WERI-Rb-1 (cell line): ENCODE results near the gene NELL2.
A peak's percentile ranks its signal among the peaks of the same experiment; 100 is the strongest.

ENCODE experiments used
- DNase-seq: peaks from one replicate; pipeline ENCODE4 v3.0.0-alpha.2; 2020
- H3K27ac ChIP-seq: fragments of 250-450 bp; sonication (Bioruptor Pico); 2 replicates; pipeline ENCODE4 v1.5.1; 2020; ENCODE audit warnings: mild to moderate bottlenecking, moderate library complexity
- H3K27me3 ChIP-seq: fragments of 250-450 bp; sonication (Bioruptor Pico); 2 replicates; pipeline ENCODE4 v1.5.1; 2021; ENCODE audit warnings: mild to moderate bottlenecking, low read depth, moderate library complexity; ENCODE audit not compliant: insufficient read depth, severe bottlenecking
- H3K36me3 ChIP-seq: fragments of 250-450 bp; sonication (Bioruptor Pico); 2 replicates; pipeline ENCODE4 v1.5.1; 2020; ENCODE audit warnings: mild to moderate bottlenecking, moderate library complexity
- H3K4me3 ChIP-seq: 2 replicates; pipeline ENCODE4 v1.5.1; 2011; ENCODE audit warnings: low read depth, mild to moderate bottlenecking, control low read depth, low read length
- H3K9me3 ChIP-seq: fragments of 250-450 bp; sonication (Bioruptor Pico); 2 replicates; pipeline ENCODE4 v1.5.1; 2021; ENCODE audit warnings: mild to moderate bottlenecking, moderate library complexity; ENCODE audit not compliant: severe bottlenecking
- CTCF ChIP-seq: IDR thresholded peaks from 2 replicates; pipeline ENCODE4 v1.5.1; 2011; ENCODE audit warnings: low read depth, mild to moderate bottlenecking, control low read depth, inconsistent platforms, low read length

Gene NELL2

GRCh38 chr12:44497044-44497443, 379.1 kb downstream of the NELL2 start:
- no peak for DNase-seq
- no peak overlapping the region for H3K4me3 ChIP-seq
- peak; percentile 18; the same call in 1 of the 2 replicates for TF ChIP-seq CTCF
- H3K27ac ChIP-seq = no peak overlapping the region
- H3K9me3 ChIP-seq = no peaks in the 10 kb centered on the region
- no peaks in the 10 kb centered on the region for H3K27me3 ChIP-seq
- H3K36me3 ChIP-seq = no peaks in the 10 kb centered on the region

GRCh38 chr12:44490181-44490580, 385.9 kb downstream of the NELL2 start:
- DNase-seq = no peak
- Histone ChIP-seq H3K27ac (no peak overlapping the region), H3K27me3 (no peaks in the 10 kb centered on the region), H3K4me3 (no peak overlapping the region), H3K9me3 (no peaks in the 10 kb centered on the region), H3K36me3 (no peaks in the 10 kb centered on the region)
- TF ChIP-seq CTCF = no peak

- no peaks in the 10 kb centered on the region for H3K27me3 ChIP-seq
- no peak for TF ChIP-seq CTCF
- no peaks in the 10 kb centered on the region for H3K36me3 ChIP-seq
- no peak overlapping the region for H3K27ac ChIP-seq
- no peaks in the 10 kb centered on the region for H3K9me3 ChIP-seq
- DNase-seq = no peak
- no peak overlapping the region for H3K4me3 ChIP-seq
These were observed 387.9 kb downstream of the NELL2 start for GRCh38 chr12:44488180-44488579.

- H3K27ac ChIP-seq = no peak overlapping the region
- no peak overlapping the region for H3K4me3 ChIP-seq
- TF ChIP-seq CTCF = no peak
- H3K27me3 ChIP-seq = no peaks in the 10 kb centered on the region
- DNase-seq = no peak
- H3K36me3 ChIP-seq = no peaks in the 10 kb centered on the region
- H3K9me3 ChIP-seq = no peaks in the 10 kb centered on the region
These were observed 391.3 kb downstream of the NELL2 start for GRCh38 chr12:44484862-44485261.

- H3K27me3 ChIP-seq = no peaks in the 10 kb centered on the region
- no peak for DNase-seq
- no peak for TF ChIP-seq CTCF
- peaks cover 16% of the 10 kb centered on the region for H3K9me3 ChIP-seq
- H3K4me3 ChIP-seq = no peak overlapping the region
- no peaks in the 10 kb centered on the region for H3K36me3 ChIP-seq
- H3K27ac ChIP-seq = no peak overlapping the region
These were observed 398.7 kb downstream of the NELL2 start for GRCh38 chr12:44477331-44477980.

GRCh38 chr12:44476683-44477082, 399.4 kb downstream of the NELL2 start:
- no peak overlapping the region for H3K27ac ChIP-seq
- H3K27me3 ChIP-seq = no peaks in the 10 kb centered on the region
- H3K36me3 ChIP-seq = no peaks in the 10 kb centered on the region
- no peak for DNase-seq
- no peak overlapping the region for H3K4me3 ChIP-seq
- TF ChIP-seq CTCF = no peak
- peaks cover 16% of the 10 kb centered on the region for H3K9me3 ChIP-seq
